NCI-H226 (cell line): ENCODE data around the gene NDOR1.
"Not testable (repeated sequence)": the region's sequence is repeated elsewhere in the genome, so short reads cannot be mapped to it uniquely, and the experiment has no call there.

Source experiments
- DNase-seq: peaks from one replicate; pipeline ENCODE4 v3.0.0-alpha.2; 2015

Gene NDOR1

DNA sequence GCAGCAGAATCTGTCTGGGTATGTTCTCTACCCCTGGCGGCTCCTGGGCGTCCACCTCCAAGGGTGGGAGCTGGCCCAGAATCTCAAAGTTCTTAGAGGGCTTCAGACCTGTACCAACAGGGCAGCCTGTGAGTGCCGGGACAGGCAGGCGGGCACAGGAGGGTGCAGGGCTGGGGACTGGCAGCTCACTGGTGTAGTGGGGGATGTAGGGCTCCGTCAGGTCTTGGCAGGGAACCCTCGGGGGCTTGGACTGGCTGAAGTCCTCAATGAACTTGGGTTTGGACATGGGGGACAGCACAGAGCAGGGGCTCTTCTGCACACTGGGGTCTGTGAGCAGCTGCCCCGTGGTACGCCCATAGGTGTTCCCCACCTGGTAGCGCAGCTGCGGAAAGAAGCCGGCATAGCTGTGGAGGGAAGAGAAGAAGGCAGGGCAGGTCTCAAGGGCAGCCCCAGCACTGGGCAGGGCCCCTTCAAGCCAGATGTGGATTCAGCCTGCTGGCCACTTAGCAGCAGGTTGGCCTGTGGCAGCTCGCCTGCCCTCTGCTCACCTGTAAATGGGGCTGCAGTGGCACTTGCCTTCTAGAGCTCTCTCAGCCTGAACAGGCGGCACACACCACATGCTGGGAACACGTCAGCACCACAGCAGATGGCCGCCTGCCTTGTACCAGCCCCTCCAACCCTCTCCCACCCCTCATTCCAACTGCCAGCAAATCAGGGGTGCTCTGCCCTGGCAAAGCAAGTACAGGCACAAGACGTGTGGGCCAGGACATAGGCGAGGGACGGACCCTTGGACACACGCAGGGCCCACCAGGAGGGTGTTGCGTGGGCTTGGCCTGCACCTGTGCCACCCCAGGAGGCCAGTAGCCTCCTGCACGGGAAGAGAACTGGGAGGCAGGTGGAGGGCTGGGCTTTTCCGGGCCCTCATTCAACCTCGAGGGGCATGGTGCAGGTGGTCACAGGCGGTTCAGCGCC lies 40.2 kb downstream of the NDOR1 start:
- no peak for DNase-seq

DNA sequence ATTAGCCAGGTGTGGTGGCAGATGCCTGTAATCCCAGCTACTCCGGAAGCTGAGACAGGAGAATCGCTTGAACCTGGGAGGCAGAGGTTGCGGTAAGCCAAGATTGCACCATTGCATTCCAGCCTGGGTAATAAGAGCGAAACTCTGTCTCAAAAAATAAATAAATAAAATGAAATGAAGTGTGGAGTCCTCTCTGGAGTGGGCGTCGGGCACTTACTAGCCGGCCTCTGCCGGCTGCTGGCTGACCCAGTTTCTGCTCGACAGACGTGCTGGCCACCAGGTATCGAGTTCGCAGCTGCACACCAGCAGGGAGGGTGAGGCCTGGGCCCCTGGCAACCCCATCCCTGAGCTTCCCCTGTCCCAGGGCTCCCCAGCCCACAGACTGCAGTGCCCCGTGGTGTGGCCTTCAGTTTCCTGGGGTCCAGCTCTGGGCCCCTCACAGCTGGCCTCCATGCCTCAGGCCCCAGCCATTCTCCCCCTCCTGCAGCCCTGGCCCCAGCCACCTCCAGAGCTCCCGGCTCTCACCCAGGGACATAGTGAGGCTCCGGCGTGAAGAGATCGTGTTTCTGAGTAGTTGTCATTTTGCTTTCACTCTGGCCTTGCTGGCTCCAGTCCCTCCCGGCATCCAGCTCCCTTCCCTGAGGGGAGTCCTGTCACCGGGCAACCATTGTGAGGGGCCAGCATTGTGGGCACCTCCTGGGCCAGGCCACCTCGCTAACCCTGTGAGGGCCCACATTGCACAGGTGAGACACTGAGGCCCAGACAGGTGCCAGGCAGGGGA lies 41.8 kb downstream of the NDOR1 start:
- no peak for DNase-seq

DNA sequence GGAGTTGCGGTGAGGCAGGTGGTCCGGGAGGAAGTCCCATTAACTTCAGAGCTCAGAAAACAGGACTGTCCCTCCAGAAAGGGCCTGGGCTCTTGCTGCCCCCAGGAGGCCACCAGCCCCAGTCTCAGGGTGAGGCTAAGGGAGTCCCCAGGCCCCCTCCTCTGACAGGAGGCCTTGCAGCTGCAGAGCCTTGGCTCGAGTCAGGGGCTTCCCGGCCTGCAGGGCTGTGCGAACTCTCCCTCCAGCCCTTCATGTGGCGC lies 42.3 kb downstream of the NDOR1 start:
- DNase-seq, result no peak

DNA sequence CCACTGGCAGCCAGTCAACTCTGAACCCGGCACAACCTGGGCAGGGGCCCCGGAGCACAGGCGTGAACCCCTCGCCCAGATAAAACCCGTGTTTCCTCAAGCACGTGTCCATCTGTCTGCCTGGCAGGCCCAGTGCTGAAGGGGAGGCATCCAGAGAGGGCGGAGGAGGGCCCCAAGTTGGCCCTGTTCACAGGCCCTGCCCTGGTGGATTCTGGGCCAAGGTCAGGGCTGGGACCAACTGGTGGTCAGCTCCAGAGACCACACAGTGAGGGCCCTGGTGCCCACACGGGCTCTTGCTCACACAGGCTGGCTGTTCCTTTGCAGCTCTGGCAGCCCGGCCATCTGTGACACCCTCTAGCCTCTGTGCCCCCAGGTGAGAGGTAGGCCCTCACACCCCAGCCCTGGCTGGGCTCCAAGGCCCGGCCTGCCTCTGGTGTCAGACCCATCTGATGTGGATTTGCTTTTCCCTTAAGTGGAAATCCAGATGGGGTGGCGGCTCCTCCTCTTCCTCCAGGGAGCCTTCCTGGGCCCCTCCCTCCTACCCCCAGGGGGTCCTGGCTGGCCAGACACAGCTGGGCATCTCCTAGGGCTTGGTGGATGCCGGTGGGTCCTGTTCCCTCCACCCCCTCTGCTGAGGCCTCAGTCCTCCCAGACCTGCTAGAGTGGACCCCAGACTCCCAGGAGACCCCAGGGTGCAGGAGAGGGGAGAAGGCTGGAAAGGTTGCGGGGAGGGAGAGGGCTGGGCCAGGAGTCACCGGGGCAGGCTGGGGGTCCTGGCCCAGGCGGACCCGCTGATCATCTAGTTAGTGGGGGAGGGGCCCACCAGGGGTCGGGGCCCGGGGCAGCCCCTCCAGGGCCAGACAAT lies 45.1 kb downstream of the NDOR1 start:
- DNase-seq, result no peak

DNA sequence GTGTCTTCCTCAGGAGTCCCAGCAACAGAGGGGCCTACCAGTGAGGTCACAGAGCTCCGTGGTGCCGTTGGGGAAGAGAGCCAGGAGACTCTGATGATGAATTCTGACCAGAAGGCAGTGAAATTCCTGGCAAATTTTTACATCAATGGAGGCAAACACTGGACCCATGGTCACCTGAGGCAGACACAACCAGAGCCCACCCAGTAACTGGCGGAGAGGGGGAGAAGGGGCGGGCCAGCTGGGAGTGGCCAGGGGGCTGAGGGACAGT lies 45.6 kb downstream of the NDOR1 start, which contains the start of gene STPG3:
Gene STPG3, plus strand, starts transcription at position 93 of the 268 bp plus-strand sequence. Its CDS starts 1 bp downstream, at position 94.
- no peak for DNase-seq

DNA sequence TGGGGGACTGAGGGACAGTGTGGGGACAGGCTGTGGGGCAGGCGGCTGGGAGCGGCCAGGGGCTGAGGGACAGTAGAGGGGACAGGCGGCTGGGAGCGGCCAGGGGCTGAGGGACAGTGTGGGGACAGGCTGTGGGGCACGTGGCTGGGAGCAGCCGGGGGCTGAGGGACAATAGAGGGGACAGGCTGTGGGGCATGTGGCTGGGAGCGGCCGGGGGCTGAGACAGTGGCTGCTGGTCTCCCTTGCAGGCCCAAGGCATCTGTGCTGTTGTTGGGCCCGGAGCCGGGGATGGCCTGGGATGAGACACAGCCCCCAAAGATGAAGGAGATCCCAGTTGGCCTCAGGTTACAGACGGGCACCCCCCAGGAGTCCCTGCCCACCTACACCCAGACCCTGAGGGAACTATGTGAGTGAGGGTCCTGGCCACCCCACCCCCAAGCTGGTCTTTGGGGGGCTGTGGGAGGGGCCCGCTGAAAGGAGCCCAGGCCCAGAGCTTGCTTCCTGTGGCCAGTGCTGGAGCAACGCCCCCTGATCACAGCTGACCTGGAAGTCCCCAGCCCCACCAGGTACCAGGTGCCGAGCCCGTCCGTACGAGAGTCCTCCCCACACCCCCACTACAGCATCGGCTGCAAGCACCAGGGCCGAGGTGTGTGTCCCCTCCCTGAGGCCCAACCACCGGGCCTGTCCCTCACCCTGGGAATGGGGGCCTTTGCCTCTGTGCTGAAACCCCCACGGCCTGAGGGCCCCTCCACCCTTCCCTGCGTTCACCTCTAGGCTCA lies 46.2 kb downstream of the NDOR1 start:
- no peak for DNase-seq

DNA sequence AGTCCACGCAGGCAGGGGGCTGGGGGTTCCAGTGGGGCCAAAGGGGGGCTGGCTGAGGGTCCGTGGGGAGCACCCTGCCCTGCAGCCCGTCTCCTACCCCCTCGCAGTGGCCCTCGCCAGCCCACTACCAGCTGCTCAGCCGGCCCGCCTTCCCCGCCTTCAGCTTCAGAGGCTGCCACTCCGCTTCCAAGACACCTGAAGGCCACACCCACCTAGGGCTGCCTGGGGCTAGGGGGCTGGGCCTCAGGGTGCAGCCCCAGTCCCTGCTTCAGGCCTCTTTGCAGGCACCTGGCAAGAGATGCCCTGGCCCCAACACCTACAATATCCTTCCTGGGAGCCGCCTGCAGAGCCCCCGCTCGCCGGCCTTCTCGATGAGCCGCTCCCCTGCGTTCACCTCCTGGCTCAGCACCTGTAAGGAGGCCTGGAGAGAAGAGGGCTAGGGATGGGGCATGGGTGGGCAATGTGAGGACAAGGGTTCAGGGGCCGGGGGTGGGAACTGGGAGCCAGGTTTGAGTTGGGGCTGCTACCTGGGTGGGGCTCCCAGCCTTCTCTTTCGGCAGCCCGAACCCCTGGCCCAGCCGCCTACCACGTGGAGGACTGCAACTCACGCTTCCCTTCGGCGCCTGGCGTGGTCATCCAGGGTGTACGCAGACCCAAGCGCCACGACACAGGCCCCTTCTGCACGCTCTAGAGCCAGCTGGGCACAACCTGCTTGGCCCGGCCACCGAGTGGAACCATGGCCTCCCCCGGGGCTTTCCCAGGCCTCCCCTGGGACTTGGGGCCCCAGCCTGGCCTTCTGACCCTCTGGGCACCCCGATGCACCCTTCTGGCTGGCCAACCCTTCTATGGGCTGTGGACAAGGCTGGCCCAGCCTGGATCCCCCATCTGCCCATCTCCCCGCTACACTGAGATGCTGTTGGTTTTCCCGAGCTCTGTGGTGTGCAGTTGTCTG lies 47.3 kb downstream of the NDOR1 start:
- DNase-seq, result no peak

DNA sequence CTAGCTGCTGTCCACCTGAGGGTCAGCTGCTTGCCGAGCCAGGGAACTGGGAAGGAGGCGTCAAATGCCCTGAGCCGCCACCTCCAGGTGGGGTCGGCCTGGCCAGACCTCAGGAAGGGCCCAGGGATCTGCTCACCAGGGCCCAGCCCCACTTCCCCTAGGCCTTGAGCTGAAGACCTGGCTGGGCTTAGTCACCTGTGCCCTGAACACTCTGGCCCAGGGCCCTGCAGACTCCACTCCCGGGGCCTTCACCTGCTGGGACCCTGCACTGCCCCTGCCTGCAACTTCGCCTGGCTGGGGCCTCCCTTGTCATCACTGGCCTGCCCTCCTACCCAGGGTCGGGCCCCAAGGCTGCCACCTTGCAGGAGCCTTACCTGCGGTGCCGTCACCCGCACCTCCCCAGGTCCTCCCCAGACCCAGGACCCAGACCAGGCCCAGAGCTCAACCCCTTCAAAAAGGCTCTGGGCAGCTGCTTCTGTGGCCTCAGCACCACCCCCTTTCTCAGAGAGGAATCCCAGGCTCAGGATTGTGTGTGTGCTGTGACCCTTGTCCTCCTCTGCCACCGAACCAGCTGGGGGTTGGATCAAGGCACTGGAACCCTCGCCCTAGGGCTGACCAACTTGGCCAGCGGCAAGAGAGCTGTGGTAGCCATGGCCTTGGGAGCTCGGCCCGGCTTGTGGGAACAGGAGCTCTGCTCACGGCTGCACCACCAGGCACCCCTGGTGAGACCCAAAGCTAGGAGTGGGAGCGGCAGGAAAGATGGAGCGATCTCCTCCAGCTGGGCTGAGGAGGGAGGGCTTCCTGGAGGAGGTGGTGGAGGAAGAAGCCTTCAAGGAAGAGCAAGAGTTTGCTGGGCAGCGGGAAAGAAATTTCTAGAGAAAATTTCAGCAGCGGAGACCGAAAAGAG lies 48.5 kb downstream of the NDOR1 start:
- DNase-seq, result no peak

DNA sequence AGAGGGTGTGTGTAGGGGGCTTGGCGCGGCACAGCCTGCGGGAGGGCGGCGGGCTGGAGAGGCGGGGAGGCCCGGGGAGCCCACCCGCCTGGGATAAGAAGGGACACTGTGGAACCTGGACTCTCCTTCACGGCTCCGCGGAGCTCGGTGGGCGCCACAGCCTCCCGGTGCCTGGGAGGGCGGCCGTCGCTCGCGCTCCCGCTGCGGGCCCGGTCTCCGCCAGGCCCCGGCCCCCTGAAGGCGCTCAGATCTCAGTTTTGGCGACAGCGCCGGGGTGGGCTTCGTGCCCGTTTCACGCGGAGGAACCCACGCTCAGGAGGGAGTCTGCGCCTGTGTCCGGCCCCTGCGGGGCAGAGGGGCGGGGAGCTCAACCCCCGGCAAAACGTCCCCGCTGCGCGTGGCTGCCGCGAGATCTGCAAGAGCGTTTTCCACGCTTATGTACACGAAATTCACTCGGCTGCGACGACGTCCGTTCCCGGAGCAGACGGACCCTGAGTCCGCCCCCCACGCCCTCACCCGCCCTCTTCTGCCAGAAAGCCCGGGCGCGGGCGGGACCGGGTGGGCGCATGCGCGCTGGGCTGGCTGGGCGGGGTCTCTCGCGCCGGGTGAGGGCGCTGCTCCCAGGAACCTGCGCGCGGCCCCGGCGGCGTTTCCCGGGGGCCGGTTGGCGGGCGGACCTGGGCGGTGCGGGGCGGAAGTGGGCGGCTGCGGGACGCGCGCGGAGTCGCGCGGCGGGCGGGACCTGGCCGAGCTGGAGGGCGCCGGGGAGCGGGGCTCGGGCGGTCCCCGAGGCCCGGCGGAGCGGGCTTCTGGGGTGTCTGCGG lies 49.3 kb downstream of the NDOR1 start, which contains the start of gene NELFB:
Gene NELFB, plus strand, starts transcription at position 704 of the 824 bp plus-strand sequence.
- DNase-seq, result peak; percentile 72

DNA sequence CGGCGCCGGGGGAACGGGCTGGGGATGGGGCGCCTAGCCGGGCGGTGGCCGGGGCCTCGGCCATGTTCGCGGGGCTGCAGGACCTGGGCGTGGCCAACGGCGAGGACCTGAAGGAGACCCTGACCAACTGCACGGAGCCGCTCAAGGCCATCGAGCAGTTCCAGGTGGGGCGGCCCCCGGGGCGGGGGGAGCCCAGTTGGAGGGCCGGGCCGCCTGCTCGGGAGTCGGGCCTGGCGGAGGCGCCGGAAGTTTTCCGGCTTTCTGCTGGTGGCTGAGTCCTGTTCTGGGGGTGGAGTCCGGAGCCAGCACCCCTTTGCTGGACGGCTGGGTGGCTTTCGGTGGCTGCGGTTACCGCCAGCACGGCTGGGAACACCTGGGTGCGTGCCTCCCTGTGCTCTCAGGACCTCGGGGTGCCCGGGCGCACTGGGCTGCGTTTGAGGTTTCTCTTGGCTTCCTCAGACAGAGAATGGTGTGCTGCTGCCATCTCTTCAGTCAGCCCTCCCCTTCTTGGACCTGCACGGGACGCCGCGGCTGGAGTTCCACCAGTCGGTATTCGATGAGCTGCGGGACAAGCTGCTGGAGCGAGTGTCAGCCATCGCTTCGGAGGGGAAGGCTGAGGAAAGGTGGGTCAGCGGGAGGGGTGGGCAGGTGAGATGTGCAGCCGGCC lies 50.1 kb downstream of the NDOR1 start:
- DNase-seq, result no peak

DNA sequence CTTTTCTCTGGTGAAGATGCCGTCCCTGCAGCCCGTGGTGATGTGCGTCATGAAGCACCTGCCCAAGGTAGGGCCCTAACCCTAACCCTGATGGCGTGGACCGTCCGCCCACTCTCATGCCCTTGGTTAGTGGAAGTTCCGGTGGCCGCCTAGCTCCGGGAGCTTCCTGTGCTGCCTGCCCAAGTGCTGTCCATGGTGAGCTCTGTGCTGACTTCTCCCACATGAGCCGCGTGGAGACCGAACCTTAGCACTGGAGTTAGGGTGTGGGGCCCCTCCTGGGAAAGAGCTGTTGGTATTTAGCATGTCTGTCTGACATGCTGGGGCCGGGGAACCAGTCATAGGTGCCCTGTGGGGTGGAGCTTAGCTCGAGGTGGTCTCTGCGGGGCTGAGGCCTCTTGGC lies 50.9 kb downstream of the NDOR1 start:
- DNase-seq, result no peak

DNA sequence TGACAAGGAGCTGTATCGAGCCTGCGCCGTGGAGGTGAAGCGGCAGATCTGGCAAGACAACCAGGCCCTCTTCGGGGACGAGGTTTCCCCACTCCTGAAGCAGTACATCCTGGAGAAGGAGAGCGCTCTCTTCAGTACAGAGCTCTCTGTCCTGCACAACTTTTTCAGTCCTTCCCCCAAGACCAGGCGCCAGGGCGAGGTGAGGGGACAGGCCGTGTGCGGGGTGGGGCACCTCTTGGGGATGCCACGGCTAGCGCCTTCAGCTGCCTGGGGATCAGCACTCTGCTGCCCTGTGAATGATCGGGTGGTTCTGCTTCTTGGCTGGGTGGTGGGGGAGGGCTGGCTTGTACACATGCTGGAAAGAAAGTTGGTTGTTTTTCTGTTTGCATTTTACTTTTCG lies 51.4 kb downstream of the NDOR1 start:
- no peak for DNase-seq

DNA sequence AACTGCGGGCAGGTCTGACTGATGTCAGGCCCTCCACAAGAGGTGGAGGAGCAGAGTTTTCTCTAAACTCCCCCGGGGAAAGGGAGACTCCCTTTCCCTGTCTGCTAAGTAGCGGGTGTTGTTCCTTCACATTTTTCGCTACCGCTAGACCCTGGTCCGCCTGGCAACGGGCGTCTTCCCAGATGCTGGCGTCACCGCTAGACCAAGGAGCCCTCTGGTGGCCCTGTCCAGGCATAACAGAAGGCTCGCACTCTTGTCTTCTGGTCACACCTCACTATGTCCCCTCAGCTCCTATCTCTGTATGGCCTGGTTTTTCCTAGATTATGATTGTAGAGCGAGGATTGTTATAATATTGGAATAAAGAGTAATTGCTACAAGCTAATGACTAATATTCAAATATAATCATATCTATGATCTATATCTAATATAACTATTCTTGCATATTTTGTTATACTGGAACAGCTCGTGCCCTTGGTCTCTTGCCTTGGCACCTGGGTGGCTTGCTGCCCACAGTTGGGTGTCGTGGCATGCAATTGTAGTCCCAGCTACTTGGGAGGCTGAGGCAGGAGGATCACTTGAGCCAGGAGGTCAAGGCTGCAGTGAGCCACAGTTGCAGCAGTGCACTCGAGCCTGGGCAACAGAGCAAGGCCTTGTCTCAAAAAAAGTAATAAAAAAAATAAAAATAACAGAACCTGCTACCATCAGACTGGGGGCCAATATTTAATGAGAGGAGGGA lies 56.8 kb downstream of the NDOR1 start:
- not testable (repeated sequence) for DNase-seq

DNA sequence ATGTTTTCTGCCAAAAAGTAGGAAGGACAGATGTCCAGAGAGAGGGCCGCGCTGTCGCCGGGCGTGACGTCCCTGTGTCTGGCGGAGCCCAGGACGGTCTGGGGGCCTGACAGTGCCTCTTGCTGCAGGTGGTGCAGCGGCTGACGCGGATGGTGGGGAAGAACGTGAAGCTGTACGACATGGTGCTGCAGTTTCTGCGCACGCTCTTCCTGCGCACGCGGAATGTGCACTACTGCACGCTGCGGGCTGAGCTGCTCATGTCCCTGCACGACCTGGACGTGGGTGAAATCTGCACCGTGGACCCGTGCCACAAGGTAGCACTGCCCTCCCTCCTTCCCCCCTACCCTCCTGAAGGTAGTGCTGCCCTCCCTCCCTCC lies 57.4 kb downstream of the NDOR1 start:
- no peak for DNase-seq

DNA sequence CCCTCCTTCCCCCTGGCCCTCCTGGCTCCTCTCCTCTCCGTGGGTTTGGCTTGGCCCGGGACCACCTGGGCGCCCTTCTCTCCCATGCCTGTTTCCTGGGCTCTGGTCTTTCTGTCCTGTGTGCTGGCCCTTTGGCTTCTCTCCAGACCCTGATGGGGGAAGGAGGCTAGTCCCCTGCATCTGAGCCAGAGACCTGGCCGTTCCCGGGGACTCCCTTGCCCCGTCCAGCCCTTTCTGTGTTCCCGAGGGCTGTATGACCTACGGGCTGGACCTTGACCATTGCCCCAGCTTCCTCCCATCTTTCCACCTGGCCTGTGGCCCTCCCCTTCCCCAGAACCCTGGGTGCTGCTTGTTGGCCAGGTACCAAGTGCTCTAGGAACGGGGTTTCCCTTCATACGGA lies 58.0 kb downstream of the NDOR1 start:
- no peak for DNase-seq

DNA sequence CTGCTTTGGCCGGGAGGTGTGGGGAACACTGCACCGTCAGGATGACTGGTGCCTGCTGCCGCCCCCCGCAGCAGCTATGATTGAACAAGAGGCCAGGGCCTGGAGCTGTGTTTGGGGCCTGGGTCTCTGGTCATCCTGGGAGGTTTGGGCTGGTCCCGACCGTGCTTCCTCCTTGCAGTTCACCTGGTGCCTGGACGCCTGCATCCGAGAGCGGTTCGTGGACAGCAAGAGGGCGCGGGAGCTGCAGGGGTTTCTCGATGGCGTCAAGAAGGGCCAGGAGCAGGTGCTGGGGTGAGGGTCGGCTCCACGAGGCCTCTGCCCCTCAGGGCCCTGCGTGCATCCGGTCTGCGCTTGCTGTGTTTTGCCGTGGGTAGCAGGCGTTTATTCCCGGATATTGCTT lies 58.6 kb downstream of the NDOR1 start:
- no peak for DNase-seq

DNA sequence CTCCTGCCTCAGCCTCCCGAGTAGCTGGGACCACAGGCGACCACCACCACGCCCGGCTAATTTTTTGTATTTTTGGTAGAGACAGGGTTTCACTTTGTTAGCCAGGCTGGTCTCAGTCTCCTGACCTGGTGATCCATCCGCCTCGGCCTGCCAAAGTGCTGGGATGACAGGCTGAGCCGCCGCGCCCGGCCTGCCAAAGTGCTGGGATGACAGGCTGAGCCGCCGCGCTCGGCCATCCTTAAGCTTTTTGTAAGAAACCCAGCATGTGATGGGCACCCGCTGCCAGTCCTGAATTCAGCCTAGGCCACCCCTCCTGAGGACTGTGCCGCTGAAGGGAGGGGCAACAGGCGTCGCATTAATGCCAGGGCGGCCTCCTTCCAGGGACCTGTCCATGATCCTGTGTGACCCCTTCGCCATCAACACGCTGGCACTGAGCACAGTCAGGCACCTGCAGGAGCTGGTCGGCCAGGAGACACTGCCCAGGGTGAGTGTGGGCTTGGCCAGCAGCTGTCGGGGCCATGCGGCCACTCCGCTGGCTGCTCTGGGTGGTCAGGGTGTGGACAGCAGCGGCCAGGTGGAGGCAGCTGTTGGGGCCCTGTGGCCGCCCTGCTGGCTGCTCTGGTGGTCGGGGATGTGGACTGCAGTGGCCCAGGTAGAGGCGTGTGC lies 60.1 kb downstream of the NDOR1 start:
- no peak for DNase-seq

DNA sequence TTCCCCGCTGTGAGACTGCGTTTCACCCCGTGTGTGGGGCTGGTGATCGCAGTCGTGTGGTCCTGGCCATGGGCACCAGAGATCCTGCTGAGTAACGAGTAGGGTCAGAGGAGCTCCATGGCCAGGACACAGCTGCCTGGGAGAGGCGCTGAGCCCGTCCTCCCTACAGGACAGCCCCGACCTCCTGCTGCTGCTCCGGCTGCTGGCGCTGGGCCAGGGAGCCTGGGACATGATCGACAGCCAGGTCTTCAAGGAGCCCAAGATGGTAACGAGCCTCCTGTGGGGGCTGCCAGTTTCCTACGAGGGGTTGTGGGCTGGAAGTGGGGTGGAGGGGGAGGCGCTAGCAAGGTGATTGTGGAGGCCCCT lies 60.6 kb downstream of the NDOR1 start:
- no peak for DNase-seq
